Neural cell (in vitro differentiated cells): ENCODE measurements around the gene PYGM.

ENCODE experiments used
- CTCF ChIP-seq: fragments of 450-650 bp; IDR thresholded peaks from 2 replicates; pipeline ENCODE4 v1.5.1; 2014; ENCODE audit warnings: antibody characterized with exemption, mild to moderate bottlenecking, moderate library complexity; ENCODE audit not compliant: poor library complexity, severe bottlenecking
- EP300 ChIP-seq: fragments of 450-650 bp; conservative IDR thresholded peaks from 2 replicates; pipeline ENCODE4 v1.6.1; 2014; ENCODE audit warnings: antibody characterized with exemption, mild to moderate bottlenecking, moderate library complexity; ENCODE audit not compliant: poor library complexity, severe bottlenecking
- EZH2 ChIP-seq: fragments of 200-600, 300-800 bp; shearing (Covaris generic), sonication (generic); IDR thresholded peaks from 2 replicates; pipeline ENCODE4 v1.6.1; 2014; ENCODE audit warnings: antibody characterized with exemption, low read length, borderline replicate concordance, mild to moderate bottlenecking; ENCODE audit not compliant: insufficient read depth, poor library complexity, severe bottlenecking
- MXI1 ChIP-seq: fragments of 450-650 bp; conservative IDR thresholded peaks from 2 replicates; pipeline ENCODE4 v1.6.1; 2014; ENCODE audit warnings: antibody characterized with exemption, mild to moderate bottlenecking; ENCODE audit not compliant: poor library complexity, severe bottlenecking
- POLR2AphosphoS5 ChIP-seq: IDR thresholded peaks from 2 replicates; pipeline ENCODE4 v1.6.1; 2012
- RAD21 ChIP-seq: fragments of 450-650 bp; conservative IDR thresholded peaks from 2 replicates; pipeline ENCODE4 v1.6.1; 2014; ENCODE audit warnings: antibody characterized with exemption, mild to moderate bottlenecking, moderate library complexity
- REST ChIP-seq: IDR thresholded peaks from 2 replicates; pipeline ENCODE4 v1.6.1; 2012; ENCODE audit warnings: borderline replicate concordance
- SMC3 ChIP-seq: fragments of 450-650 bp; conservative IDR thresholded peaks from 2 replicates; pipeline ENCODE4 v1.6.1; 2014; ENCODE audit warnings: antibody characterized with exemption, mild to moderate bottlenecking, moderate library complexity; ENCODE audit not compliant: poor library complexity
- TAF1 ChIP-seq: IDR thresholded peaks from 2 replicates; pipeline ENCODE4 v1.6.1; 2012; ENCODE audit warnings: low read depth

- TF ChIP-seq SMC3, result no peak
- no peak for TF ChIP-seq CTCF
- no peak for TF ChIP-seq REST
- no peak for TF ChIP-seq POLR2AphosphoS5
- TF ChIP-seq RAD21, result no peak
- no peak for TF ChIP-seq TAF1
- TF ChIP-seq EP300, result no peak
- no peak for TF ChIP-seq EZH2
- no peak for TF ChIP-seq MXI1
Observed at GRCh38 chr11:64747961-64748665, 11.7 kb downstream of the PYGM start.
